ENCODE data around the gene RASA4B. TPM values are rescaled to one million over a fixed set of nuclear protein-coding genes. Genes with fewer than 3 reads are reported as not detected.
"Not testable (repeated sequence)": the region's sequence is repeated elsewhere in the genome, so short reads cannot be mapped to it uniquely, and the experiment has no call there.

Gene RASA4B
- total RNA-seq, 1 donor from 2014 or later = 22.6 TPM

DNA sequence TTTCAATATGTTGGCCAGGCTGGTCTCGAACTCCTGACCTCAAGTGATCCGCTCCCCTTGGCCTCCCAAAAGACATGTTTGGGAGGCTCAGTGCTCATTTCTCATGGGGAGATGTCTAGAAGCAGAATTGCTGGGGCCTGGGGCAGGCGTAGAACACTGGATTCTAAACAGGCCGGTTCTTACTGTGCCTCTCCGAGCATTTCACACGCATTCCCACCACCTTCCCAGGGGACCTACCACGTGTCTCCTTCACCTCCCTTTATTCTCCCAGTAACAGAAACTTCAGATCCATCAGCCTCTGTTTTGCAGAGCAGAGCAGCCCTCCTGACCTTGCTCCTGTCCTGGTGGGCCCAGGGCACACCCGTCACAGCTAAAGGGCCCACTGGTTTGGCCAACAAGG lies 9.6 kb upstream of the RASA4B start:
- H3K4me3 ChIP-seq; DNase-seq; H3K4me1 ChIP-seq; H3K27ac ChIP-seq; H3K36me3 ChIP-seq; ATAC-seq; intact Hi-C loops (cut with DNase I); H3K9me3 ChIP-seq; H3K27me3 ChIP-seq (ENCODE audit: low read depth): not testable (repeated sequence)

- H3K27me3 ChIP-seq (ENCODE audit: low read depth); H3K4me1 ChIP-seq; H3K9me3 ChIP-seq; H3K4me3 ChIP-seq; H3K27ac ChIP-seq; intact Hi-C loops (cut with DNase I); H3K36me3 ChIP-seq: not testable (repeated sequence)
- DNase-seq = peak; percentile 14
- ATAC-seq = peak; percentile 11 to 19
Measured at GRCh38 chr7:102524803-102525202, 7.2 kb upstream of the RASA4B start.

DNA sequence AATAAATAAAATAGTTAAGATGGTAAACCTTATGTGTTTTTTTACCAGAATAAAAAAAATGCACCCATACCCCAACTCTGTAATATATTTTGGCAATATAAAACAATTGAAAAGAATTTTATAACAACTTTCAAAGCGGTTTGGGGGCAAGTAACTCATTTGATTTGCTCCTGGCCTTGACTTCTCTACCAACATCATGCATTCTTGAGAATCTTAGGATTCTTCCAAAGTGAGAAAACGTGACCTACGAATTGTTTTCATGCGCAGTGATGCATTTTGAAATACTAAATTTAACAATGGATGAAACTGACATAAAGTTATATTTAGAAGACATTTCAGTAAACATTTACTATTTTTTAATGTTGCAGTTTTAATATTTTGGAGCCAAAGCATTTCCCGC lies 3.2 kb upstream of the RASA4B start:
- H3K27ac ChIP-seq; H3K4me3 ChIP-seq; H3K9me3 ChIP-seq; DNase-seq; intact Hi-C loops (cut with DNase I); H3K36me3 ChIP-seq; ATAC-seq; H3K27me3 ChIP-seq (ENCODE audit: low read depth); H3K4me1 ChIP-seq: not testable (repeated sequence)

DNA sequence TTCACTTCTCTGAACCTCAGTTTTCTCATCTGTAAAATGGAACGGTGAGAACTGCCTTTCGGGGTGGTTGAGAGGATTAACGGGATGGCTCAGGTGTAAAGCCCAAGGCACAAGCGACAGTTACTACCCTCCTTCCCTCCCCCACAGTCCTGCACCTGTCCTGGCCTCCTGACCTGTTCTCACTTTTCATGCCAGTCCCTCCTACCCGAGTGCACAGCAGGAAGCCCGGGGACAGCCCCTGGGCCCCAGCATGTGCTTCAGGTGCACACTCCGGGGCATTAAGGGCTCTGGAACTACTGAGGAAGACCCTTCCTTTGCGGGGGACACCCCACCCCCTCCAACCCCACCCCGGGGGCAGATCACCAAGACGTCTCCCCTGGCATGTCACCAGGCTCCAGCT lies 626 bp downstream of the RASA4B start:
- H3K36me3 ChIP-seq; H3K4me1 ChIP-seq; H3K27ac ChIP-seq; DNase-seq; H3K9me3 ChIP-seq; H3K4me3 ChIP-seq; H3K27me3 ChIP-seq (ENCODE audit: low read depth); intact Hi-C loops (cut with DNase I): not testable (repeated sequence)
- peak in 1 of 2 donors; percentile 3 for ATAC-seq

GRCh38 chr7:102515889-102516288 lies 1.7 kb downstream of the RASA4B start:
- H3K27me3 ChIP-seq (ENCODE audit: low read depth); H3K4me1 ChIP-seq; H3K27ac ChIP-seq; H3K9me3 ChIP-seq; H3K4me3 ChIP-seq; H3K36me3 ChIP-seq; intact Hi-C loops (cut with DNase I); DNase-seq; ATAC-seq: not testable (repeated sequence)

DNA sequence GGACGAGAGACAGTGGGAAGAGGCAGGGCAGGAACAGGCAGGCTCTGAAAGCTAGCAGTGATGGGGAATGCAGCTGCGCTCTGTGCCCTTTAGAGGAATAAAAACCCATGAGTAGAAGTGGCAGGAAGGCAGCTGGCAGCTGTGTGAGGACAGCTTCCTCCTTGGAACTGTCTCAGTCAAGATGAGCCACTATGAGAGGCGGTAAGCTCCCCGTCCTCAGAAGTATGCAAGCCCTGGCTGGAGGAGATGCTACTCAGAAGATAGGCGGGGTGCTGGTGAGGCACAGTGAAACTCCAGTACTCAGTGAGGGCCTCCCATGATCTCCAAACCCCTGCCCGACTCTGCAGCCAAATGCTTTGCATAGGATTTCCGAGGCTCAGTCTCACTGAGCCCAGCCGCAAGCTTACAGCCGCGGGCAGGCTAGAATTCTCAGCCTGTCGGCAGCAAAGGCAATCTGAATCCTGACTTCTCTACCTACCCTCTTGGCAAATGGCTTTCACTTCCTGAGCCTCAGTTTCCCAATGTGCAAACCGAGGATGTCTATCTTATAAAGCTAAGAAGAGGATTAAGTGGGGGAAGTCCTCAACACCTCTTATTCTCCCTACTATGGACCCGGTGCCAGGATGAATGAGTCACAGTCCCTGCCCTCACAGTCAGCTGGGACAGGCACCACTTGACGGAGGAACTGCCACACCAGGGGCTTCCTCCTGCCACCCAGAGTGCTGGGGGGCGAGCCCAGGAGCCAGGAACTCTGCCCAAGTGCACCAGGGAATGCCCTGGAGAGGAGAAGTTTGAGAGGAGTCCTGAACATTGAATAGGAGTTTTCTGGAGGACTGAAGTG lies 2.5 kb downstream of the RASA4B start:
- H3K36me3 ChIP-seq; H3K27me3 ChIP-seq (ENCODE audit: low read depth); intact Hi-C loops (cut with DNase I); H3K9me3 ChIP-seq; H3K4me3 ChIP-seq; H3K4me1 ChIP-seq; DNase-seq; H3K27ac ChIP-seq: not testable (repeated sequence)
- ATAC-seq = peak; percentile 35 to 51

DNA sequence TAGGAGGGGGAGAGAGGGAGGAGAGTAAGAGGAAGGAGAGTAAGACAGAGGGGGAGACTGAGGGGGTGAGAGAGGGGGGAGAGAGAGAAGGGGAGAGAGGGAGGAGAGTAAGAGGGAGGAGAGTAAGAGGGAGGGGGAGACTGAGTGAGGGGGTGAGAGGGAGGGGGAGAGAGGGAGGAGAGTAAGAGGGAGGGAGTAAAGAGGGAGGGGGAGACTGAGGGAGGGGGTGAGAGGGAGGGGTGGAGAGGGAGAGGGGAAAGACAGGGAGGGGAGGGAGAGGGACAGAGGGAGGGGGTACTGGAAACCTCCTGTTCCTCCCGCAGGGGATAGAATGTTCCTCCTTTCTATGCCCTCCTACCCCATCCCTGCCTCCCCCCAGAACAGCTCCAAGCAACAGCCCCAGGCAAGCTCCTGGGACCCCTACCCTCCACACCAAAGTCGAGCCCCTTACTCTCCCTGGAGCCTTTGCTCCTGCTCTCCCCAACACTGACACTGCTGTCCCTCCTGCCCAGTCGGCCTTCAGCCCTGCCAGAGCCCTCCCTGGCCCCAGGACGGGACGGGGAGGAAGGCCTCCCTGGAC lies 4.8 kb downstream of the RASA4B start:
- DNase-seq (peak; percentile 51), ATAC-seq (peak in 1 of 2 donors; percentile 0)
- H3K9me3 ChIP-seq; H3K27me3 ChIP-seq (ENCODE audit: low read depth); H3K4me1 ChIP-seq; intact Hi-C loops (cut with DNase I); H3K36me3 ChIP-seq: not testable (repeated sequence)
- peak overlapping the region; percentile 66 for H3K27ac ChIP-seq
- peak overlapping the region; percentile 30 for H3K4me3 ChIP-seq

GRCh38 chr7:102511860-102512522 lies 5.6 kb downstream of the RASA4B start:
- intact Hi-C loops (cut with DNase I); H3K4me1 ChIP-seq; H3K9me3 ChIP-seq; H3K36me3 ChIP-seq; H3K4me3 ChIP-seq; H3K27ac ChIP-seq; H3K27me3 ChIP-seq (ENCODE audit: low read depth); DNase-seq: not testable (repeated sequence)
- peak; percentile 54 to 62 for ATAC-seq

- DNase-seq = peak; percentile 35
- H3K27ac ChIP-seq; ATAC-seq; H3K4me3 ChIP-seq; H3K27me3 ChIP-seq (ENCODE audit: low read depth); H3K4me1 ChIP-seq; intact Hi-C loops (cut with DNase I); H3K9me3 ChIP-seq; H3K36me3 ChIP-seq: not testable (repeated sequence)
Measured at GRCh38 chr7:102510575-102510974, 7.0 kb downstream of the RASA4B start.

- intact Hi-C loops (cut with DNase I); H3K4me1 ChIP-seq; ATAC-seq; H3K27ac ChIP-seq; H3K4me3 ChIP-seq; H3K9me3 ChIP-seq; H3K36me3 ChIP-seq; H3K27me3 ChIP-seq (ENCODE audit: low read depth): not testable (repeated sequence)
- DNase-seq = peak; percentile 44
Measured at GRCh38 chr7:102507410-102508088, 10.0 kb downstream of the RASA4B start.

DNA sequence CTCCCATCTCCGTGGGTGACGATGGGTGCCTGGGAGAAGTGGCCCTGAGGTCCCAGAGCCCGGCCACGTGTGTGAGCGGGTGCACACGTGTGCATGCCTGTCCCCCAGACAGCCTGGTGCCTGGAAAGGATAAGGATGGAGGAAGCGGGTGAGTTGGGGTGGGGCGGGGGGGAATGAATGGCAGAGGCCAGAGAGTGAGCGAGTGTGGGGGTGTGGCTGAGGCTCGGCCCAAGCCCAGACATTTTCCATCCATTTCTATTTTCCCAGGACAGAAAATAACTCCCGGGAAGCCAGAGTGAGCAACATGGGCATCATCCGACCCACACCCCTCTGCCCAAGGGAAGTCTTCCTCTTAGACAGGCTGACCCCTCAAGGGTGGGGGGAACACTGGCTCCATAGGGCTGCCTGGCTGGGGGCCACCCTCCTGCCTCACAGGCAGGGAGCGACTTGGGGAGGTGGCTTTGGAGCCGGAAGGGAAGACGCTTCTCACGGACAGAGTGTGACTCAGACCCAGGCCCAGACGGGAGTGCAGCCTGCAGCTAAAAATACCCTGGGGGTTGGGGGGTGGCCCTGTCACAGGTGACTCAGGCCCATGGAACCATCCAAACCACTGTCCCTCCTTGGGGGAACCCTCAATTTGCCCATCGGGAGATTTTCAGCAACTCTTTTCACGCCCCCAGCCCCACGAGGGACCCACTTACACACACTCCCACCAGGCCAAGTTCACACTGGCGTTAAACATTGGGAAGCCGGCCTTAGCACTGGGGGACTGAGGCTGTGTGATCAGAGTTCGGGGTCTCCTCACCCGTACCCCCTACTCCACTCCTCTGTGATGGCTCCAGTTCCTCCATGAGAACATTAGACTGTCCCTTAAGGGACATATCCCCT lies 12.0 kb downstream of the RASA4B start:
- H3K4me1 ChIP-seq; H3K9me3 ChIP-seq; H3K27ac ChIP-seq; H3K36me3 ChIP-seq; H3K4me3 ChIP-seq; H3K27me3 ChIP-seq (ENCODE audit: low read depth); intact Hi-C loops (cut with DNase I): not testable (repeated sequence)
- DNase-seq (peak; percentile 36), ATAC-seq (peak; percentile 6 to 25)

DNA sequence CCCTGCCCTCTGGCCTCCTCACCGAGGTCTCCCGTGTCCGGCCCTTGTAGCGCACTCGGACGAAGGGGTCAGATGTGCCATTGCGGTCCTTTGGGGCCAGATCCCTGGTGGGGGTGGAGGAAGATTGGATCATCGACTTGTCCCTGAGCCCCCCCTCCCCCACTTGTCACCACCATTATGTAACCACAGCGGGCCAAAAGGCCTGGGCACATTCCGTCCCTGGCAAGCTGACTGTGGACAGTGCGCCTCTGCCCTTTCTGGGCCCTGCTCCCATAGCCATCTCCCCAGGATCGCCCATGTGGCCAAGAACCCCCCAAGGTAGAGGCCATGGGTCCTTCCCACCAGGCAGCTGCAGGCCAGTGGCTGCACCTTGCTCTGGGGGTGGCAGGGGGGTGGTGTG lies 14.4 kb downstream of the RASA4B start:
- intact Hi-C loops (cut with DNase I); H3K9me3 ChIP-seq; H3K27ac ChIP-seq; H3K27me3 ChIP-seq (ENCODE audit: low read depth); H3K4me3 ChIP-seq; H3K4me1 ChIP-seq; H3K36me3 ChIP-seq; DNase-seq: not testable (repeated sequence)
- peak; percentile 8 to 25 for ATAC-seq

- H3K4me3 ChIP-seq; H3K9me3 ChIP-seq; H3K36me3 ChIP-seq; intact Hi-C loops (cut with DNase I); H3K27me3 ChIP-seq (ENCODE audit: low read depth); ATAC-seq; H3K4me1 ChIP-seq; H3K27ac ChIP-seq: not testable (repeated sequence)
- DNase-seq = peak; percentile 48
Measured at GRCh38 chr7:102498321-102498720, 19.3 kb downstream of the RASA4B start.

All from lower lobe of right lung (tissue), 2 donors.